HEK293 (cell line): Measurements from ENCODE around the gene ZNF618.

Experiments
- CTCF ChIA-PET: fragments of 350-600 bp; formaldehyde crosslinking; extraction: SDS; loops from one replicate; lab custom pipeline; 2021; ENCODE audit warnings: antibody characterized with exemption; lab: Yijun Ruan, JAX
- POLR2A ChIA-PET: fragments of 300-600 bp; formaldehyde crosslinking; extraction: SDS; loops from one replicate; lab custom pipeline; 2020; ENCODE audit warnings: antibody characterized with exemption, inconsistent platforms; lab: Yijun Ruan, JAX
- H3K27ac ChIP-seq: fragments of 200-500 bp; sonication (Bioruptor generic); 2 replicates; pipeline ENCODE4 v1.5.1; 2014; ENCODE audit warnings: low read depth, low read length, control low read depth, inconsistent platforms; ENCODE audit errors: extremely low read depth
- H3K36me3 ChIP-seq, 2 experiments: fragments of 200-500 bp in 1 of 2; sonication (Bioruptor generic) in 1 of 2; 1 replicate in 1 of 2; 2 replicates in 1 of 2; pipeline ENCODE4 v1.5.1; 2014 to 2017; ENCODE audit warnings: inconsistent platforms in 2 of 2, low read length in 2 of 2; ENCODE audit not compliant: control insufficient read depth in 2 of 2, insufficient read depth in 1 of 2
- H3K4me1 ChIP-seq: fragments of 200-500 bp; sonication (Bioruptor generic); 2 replicates; pipeline ENCODE4 v1.5.1; 2014; ENCODE audit warnings: mild to moderate bottlenecking, low read length, inconsistent platforms; ENCODE audit not compliant: control insufficient read depth, insufficient read depth
- H3K4me3 ChIP-seq: 2 replicates; pipeline ENCODE4 v1.5.1; 2011; ENCODE audit warnings: low read depth, mild to moderate bottlenecking, control low read depth, low read length, moderate library complexity
- H3K9me3 ChIP-seq: fragments of 200-500 bp; sonication (Bioruptor generic); 2 replicates; pipeline ENCODE4 v1.5.1; 2014; ENCODE audit warnings: low read depth, low read length, inconsistent platforms; ENCODE audit not compliant: control insufficient read depth, insufficient read depth
- BCL11A ChIP-seq: fragments of 450-650 bp; formaldehyde crosslinking; IDR thresholded peaks from 2 replicates; pipeline ENCODE4 v1.5.1; 2016; ENCODE audit warnings: low read depth, missing biosample characterization, missing genetic modification characterization
- KLF1 ChIP-seq: fragments of 450-650 bp; formaldehyde crosslinking; IDR thresholded peaks from 2 replicates; pipeline ENCODE4 v1.5.1; 2016; ENCODE audit warnings: missing biosample characterization, missing genetic modification characterization
- KLF17 ChIP-seq: fragments of 450-650 bp; formaldehyde crosslinking; IDR thresholded peaks from 2 replicates; pipeline ENCODE4 v1.5.1; 2016; ENCODE audit warnings: missing biosample characterization, missing genetic modification characterization
- PRDM1 ChIP-seq: fragments of 450-650 bp; formaldehyde crosslinking; IDR thresholded peaks from 2 replicates; pipeline ENCODE4; 2016; ENCODE audit warnings: missing biosample characterization, missing genetic modification characterization
- SALL2 ChIP-seq: fragments of 450-650 bp; formaldehyde crosslinking; IDR thresholded peaks from 2 replicates; pipeline ENCODE4 v1.5.0; 2017; ENCODE audit warnings: missing biosample characterization, mild to moderate bottlenecking, missing genetic modification characterization, borderline replicate concordance
- TCF7L2 ChIP-seq: IDR thresholded peaks from 2 replicates; pipeline ENCODE4 v1.6.1; 2011; ENCODE audit warnings: low read depth, mild to moderate bottlenecking, inconsistent platforms, low read length, moderate library complexity, borderline replicate concordance
- TRIM28 ChIP-seq: IDR thresholded peaks from 2 replicates; pipeline ENCODE4 v1.6.1; 2011; ENCODE audit warnings: low read length, control low read depth, borderline replicate concordance
- ZBTB49 ChIP-seq: fragments of 450-650 bp; formaldehyde crosslinking; IDR thresholded peaks from 2 replicates; pipeline ENCODE4 v1.5.1; 2016; ENCODE audit warnings: missing biosample characterization, missing genetic modification characterization, low read depth
- ZIC2 ChIP-seq: fragments of 450-650 bp; formaldehyde crosslinking; IDR thresholded peaks from 2 replicates; pipeline ENCODE4 v1.5.1; 2016; ENCODE audit warnings: missing biosample characterization, missing genetic modification characterization
- ZNF16 ChIP-seq: fragments of 450-650 bp; formaldehyde crosslinking; IDR thresholded peaks from 2 replicates; pipeline ENCODE4 v1.5.1; 2016; ENCODE audit warnings: low read depth, missing biosample characterization, missing genetic modification characterization
- ZNF19 ChIP-seq: fragments of 450-650 bp; formaldehyde crosslinking; IDR thresholded peaks from 2 replicates; pipeline ENCODE4; 2016; ENCODE audit warnings: missing biosample characterization, missing genetic modification characterization, low read depth
- ZNF214 ChIP-seq: fragments of 450-650 bp; formaldehyde crosslinking; IDR thresholded peaks from 2 replicates; pipeline ENCODE4 v1.5.1; 2017; ENCODE audit warnings: missing biosample characterization, mild to moderate bottlenecking, missing genetic modification characterization, borderline replicate concordance
- ZNF221 ChIP-seq: fragments of 450-650 bp; formaldehyde crosslinking; IDR thresholded peaks from 2 replicates; pipeline ENCODE4 v1.5.1; 2017; ENCODE audit warnings: missing biosample characterization, missing genetic modification characterization, borderline replicate concordance
- ZNF280C ChIP-seq: fragments of 450-650 bp; formaldehyde crosslinking; IDR thresholded peaks from 2 replicates; pipeline ENCODE4 v1.5.1; 2016; ENCODE audit warnings: missing biosample characterization, missing genetic modification characterization
- ZNF37A ChIP-seq: fragments of 450-650 bp; IDR thresholded peaks from 2 replicates; pipeline ENCODE4 v1.5.1; 2018; ENCODE audit warnings: missing biosample characterization, missing genetic modification characterization
- ZNF391 ChIP-seq: fragments of 450-650 bp; formaldehyde crosslinking; IDR thresholded peaks from 2 replicates; pipeline ENCODE4 v1.5.1; 2016; ENCODE audit warnings: low read depth, missing biosample characterization, missing genetic modification characterization, borderline replicate concordance
- ZNF558 ChIP-seq: fragments of 450-650 bp; formaldehyde crosslinking; IDR thresholded peaks from 2 replicates; pipeline ENCODE4 v1.5.1; 2016; ENCODE audit warnings: missing biosample characterization, missing genetic modification characterization
- ZNF571 ChIP-seq: fragments of 450-650 bp; formaldehyde crosslinking; IDR thresholded peaks from 2 replicates; pipeline ENCODE4 v1.5.0; 2017; ENCODE audit warnings: missing biosample characterization, missing genetic modification characterization
- ZNF660 ChIP-seq: fragments of 450-650 bp; IDR thresholded peaks from 2 replicates; pipeline ENCODE4 v1.5.1; 2018; ENCODE audit warnings: missing biosample characterization, mild to moderate bottlenecking, missing genetic modification characterization
- ZNF664 ChIP-seq: fragments of 450-650 bp; formaldehyde crosslinking; IDR thresholded peaks from 2 replicates; pipeline ENCODE4 v1.5.1; 2016; ENCODE audit warnings: missing biosample characterization, missing genetic modification characterization
- ZNF768 ChIP-seq: fragments of 450-650 bp; formaldehyde crosslinking; IDR thresholded peaks from 2 replicates; pipeline ENCODE4 v1.5.1; 2018; ENCODE audit warnings: missing biosample characterization, mild to moderate bottlenecking, missing genetic modification characterization
- ZNF843 ChIP-seq: fragments of 450-650 bp; formaldehyde crosslinking; IDR thresholded peaks from 2 replicates; pipeline ENCODE4 v1.5.1; 2016; ENCODE audit warnings: missing biosample characterization, missing genetic modification characterization
- TF ChIP-seq, protein P1 (sequence below): fragments of 450-650 bp; IDR thresholded peaks from 2 replicates; pipeline ENCODE4 v1.5.1; 2018; ENCODE audit warnings: missing biosample characterization, mild to moderate bottlenecking, missing genetic modification characterization
- TF ChIP-seq, protein P2 (sequence below): fragments of 450-650 bp; formaldehyde crosslinking; IDR thresholded peaks from 2 replicates; pipeline ENCODE4 v1.5.1; 2016; ENCODE audit warnings: missing biosample characterization, missing genetic modification characterization
- TF ChIP-seq, protein P3 (sequence below): fragments of 450-650 bp; formaldehyde crosslinking; IDR thresholded peaks from 2 replicates; pipeline ENCODE4; 2016; ENCODE audit warnings: missing biosample characterization, missing genetic modification characterization

ZNF618 gene

GRCh38 chr9:114047717-114048116 lies 171.6 kb downstream of the ZNF618 start:
- Histone ChIP-seq H3K27ac (no peak overlapping the region), H3K9me3 (no peaks in the 10 kb centered on the region), H3K4me1 (no peaks in the 10 kb centered on the region), H3K36me3 (peaks cover 0 to 47% of the 10 kb centered on the region in 2 experiments; a peak in 2 of 3 replicates), H3K4me3 (no peak overlapping the region)
- CTCF ChIA-PET, result interaction anchor here (0.6 to 2.7 kb wide), 4 partner anchors 14 to 35 kb away, joined by 3 to 17 read pairs (median 4); no protein-coding TSS in a partner anchor
- TF ChIP-seq ZNF571 (tag by site-specific recombination), result no peak
- TF ChIP-seq, protein P1, sequence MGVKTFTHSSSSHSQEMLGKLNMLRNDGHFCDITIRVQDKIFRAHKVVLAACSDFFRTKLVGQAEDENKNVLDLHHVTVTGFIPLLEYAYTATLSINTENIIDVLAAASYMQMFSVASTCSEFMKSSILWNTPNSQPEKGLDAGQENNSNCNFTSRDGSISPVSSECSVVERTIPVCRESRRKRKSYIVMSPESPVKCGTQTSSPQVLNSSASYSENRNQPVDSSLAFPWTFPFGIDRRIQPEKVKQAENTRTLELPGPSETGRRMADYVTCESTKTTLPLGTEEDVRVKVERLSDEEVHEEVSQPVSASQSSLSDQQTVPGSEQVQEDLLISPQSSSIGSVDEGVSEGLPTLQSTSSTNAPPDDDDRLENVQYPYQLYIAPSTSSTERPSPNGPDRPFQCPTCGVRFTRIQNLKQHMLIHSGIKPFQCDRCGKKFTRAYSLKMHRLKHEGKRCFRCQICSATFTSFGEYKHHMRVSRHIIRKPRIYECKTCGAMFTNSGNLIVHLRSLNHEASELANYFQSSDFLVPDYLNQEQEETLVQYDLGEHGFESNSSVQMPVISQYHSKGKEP (tag by site-specific recombination), result no peak
- TF ChIP-seq ZNF19 (tag by site-specific recombination), result no peak
- TF ChIP-seq ZBTB49 (tag by site-specific recombination), result no peak
- no peak for TF ChIP-seq ZNF37A (tag by site-specific recombination)
- TF ChIP-seq ZNF843, result no peak
- TF ChIP-seq, protein P2, sequence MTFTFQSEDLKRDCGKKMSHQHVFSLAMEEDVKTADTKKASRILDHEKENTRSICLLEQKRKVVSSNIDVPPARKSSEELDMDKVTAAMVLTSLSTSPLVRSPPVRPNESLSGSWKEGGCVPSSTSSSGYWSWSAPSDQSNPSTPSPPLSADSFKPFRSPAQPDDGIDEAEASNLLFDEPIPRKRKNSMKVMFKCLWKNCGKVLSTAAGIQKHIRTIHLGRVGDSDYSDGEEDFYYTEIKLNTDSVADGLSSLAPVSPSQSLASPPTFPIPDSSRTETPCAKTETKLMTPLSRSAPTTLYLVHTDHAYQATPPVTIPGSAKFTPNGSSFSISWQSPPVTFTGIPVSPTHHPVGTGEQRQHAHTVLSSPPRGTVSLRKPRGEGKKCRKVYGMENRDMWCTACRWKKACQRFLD (tag by site-specific recombination), result no peak
- POLR2A ChIA-PET, result no interaction called here

- H3K9me3 ChIP-seq, result no peaks in the 10 kb centered on the region
- POLR2A ChIA-PET, result no interaction called here
- H3K4me3 ChIP-seq, result no peak overlapping the region
- TF ChIP-seq PRDM1 (tag by site-specific recombination) (no peak), ZNF768 (no peak), ZNF214 (tag by site-specific recombination) (no peak), KLF17 (no peak), ZNF660 (tag by site-specific recombination) (no peak), ZNF558 (tag by site-specific recombination) (no peak), ZIC2 (no peak), ZNF280C (tag by site-specific recombination) (no peak), ZNF221 (tag by site-specific recombination) (no peak), TRIM28 (no peak), ZNF391 (no peak), TCF7L2 (no peak), ZNF16 (tag by site-specific recombination) (no peak), BCL11A (tag by site-specific recombination) (no peak), ZNF664 (tag by site-specific recombination) (no peak), SALL2 (no peak), KLF1 (tag by site-specific recombination) (no peak)
- TF ChIP-seq, protein P3, sequence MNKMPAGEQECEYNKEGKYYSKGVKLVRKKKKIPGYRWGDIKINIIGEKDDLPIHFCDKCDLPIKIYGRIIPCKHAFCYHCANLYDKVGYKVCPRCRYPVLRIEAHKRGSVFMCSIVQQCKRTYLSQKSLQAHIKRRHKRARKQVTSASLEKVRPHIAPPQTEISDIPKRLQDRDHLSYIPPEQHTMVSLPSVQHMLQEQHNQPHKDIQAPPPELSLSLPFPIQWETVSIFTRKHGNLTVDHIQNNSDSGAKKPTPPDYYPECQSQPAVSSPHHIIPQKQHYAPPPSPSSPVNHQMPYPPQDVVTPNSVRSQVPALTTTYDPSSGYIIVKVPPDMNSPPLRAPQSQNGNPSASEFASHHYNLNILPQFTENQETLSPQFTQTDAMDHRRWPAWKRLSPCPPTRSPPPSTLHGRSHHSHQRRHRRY, result no peak
- TF ChIP-seq, all 188 proteins: peak for 0
- Histone ChIP-seq H3K27ac (no peak overlapping the region), H3K4me1 (no peaks in the 10 kb centered on the region), H3K36me3 (peaks cover 0 to 47% of the 10 kb centered on the region in 2 experiments; a peak in 1 of 3 replicates)
- CTCF ChIA-PET, result interaction anchor here (0.9 kb wide), 1 partner anchor 13 kb away, joined by 3 read pairs; no protein-coding TSS in a partner anchor
Observed at GRCh38 chr9:114048533-114049415, 172.7 kb downstream of the ZNF618 start.
